Kidney (tissue), 14 donors: ENCODE data around the gene PRR33. TPM values are rescaled to one million over a fixed set of nuclear protein-coding genes. Genes with fewer than 3 reads are reported as not detected.

Experiments
- DNase-seq, 5 donors: peaks; one replicate each; pipeline ENCODE4 v3.0.0-alpha.2; 2013 to 2020
- FAIRE-seq: peaks from 2 replicates; lab custom pipeline; 2012; peaks lifted over from hg19 to GRCh38; lab: Jason Lieb, UNC
- H3K27ac ChIP-seq, 2 donors: one replicate each; pipeline ENCODE4 v1.7.0; 2013; ENCODE audit warnings: low read depth in 2 of 2, low read length in 2 of 2, inconsistent platforms in 1 of 2
- H3K27me3 ChIP-seq: one replicate; pipeline ENCODE4 v1.7.1; 2013; ENCODE audit warnings: low read length, inconsistent platforms; ENCODE audit not compliant: control insufficient read depth, insufficient read depth
- H3K36me3 ChIP-seq, 3 donors: one replicate each; pipeline versions ENCODE4 v1.7.0 to v1.7.1; 2013; ENCODE audit warnings: low read length in 3 of 3, control low read depth in 1 of 3, inconsistent platforms in 1 of 3; ENCODE audit not compliant: insufficient read depth in 3 of 3, control insufficient read depth in 2 of 3
- H3K4me1 ChIP-seq, 3 donors: one replicate each; pipeline versions ENCODE4 v1.7.0 to v1.7.1; 2013; ENCODE audit warnings: low read length in 3 of 3, inconsistent platforms in 1 of 3, low read depth in 1 of 3; ENCODE audit not compliant: control insufficient read depth in 2 of 3, insufficient read depth in 2 of 3
- H3K4me3 ChIP-seq, 3 donors: one replicate each; pipeline versions ENCODE4 v1.7.0 to v1.8.1; 2013; ENCODE audit warnings: low read length in 3 of 3, control low read depth in 1 of 3, inconsistent platforms in 1 of 3
- H3K9ac ChIP-seq, 3 donors: one replicate each; pipeline versions ENCODE4 v1.7.0 to v1.7.1; 2013; ENCODE audit warnings: low read length in 3 of 3, control low read depth in 1 of 3, inconsistent platforms in 1 of 3
- H3K9me3 ChIP-seq, 3 donors: one replicate each; pipeline versions ENCODE4 v1.7.0 to v1.7.1; 2013; ENCODE audit warnings: low read length in 3 of 3, control low read depth in 1 of 3, inconsistent platforms in 1 of 3; ENCODE audit not compliant: control insufficient read depth in 2 of 3, insufficient read depth in 1 of 3
- CTCF ChIP-seq: IDR thresholded peaks from 3 replicates; pipeline ENCODE4 v1.5.1; 2012; ENCODE audit warnings: mild to moderate bottlenecking, moderate library complexity, borderline replicate concordance; ENCODE audit not compliant: insufficient read depth; ENCODE audit errors: extremely low read depth
- intact Hi-C: fragments of 100-400 bp; cut with DNase I; formaldehyde crosslinking; loops from one replicate; pipeline ENCODE4 v1.11.1; 2022
- polyA plus RNA-seq: library from polyadenylated mRNA; stranded (reverse); fragments of 350-450 nt; fragmentation: Illumina TruSeq; extraction: RNeasy Lipid Tissue Mini Kit (QIAGEN cat#74804); gene quantifications from one replicate; pipeline ENCODE4 v1.2.3, GENCODE V29; 2014; ENCODE audit warnings: low read depth, low replicate concordance; ENCODE audit not compliant: insufficient read depth
- total RNA-seq: library from RNA; stranded (reverse); fragmentation: NEBNext Ultra II Directional; extraction: Animal tissue kit (Norgen Biotek cat#: 25700); gene quantifications from one replicate; pipeline ENCODE4 v1.2.1, GENCODE V29; 2021
- donor health status: control.
- donor health status: control.
- donor health status: control.
- donor health status: control.
- donor health status: control.
- donor health status: DM: yes; HTN: yes; CAD: no.
- donor health status: Normal renal cell carcinoma (clear cell type).

Gene PRR33
- total and polyA plus RNA-seq, 2 donors from 2014 or later: not detected

- intact Hi-C loops: no loop called here
- Histone ChIP-seq H3K4me3 (no peak overlapping the region), H3K27ac (no peak overlapping the region), H3K4me1 (no peaks in the 10 kb centered on the region), H3K9me3 (no peaks in the 10 kb centered on the region), H3K36me3 (no peaks in the 10 kb centered on the region), H3K9ac (no peak overlapping the region), H3K27me3 (no peaks in the 10 kb centered on the region)
- no peak for TF ChIP-seq CTCF
- FAIRE-seq: no peak
- DNase-seq: peak in 1 of 5 donors; percentile 61
Observed at GRCh38 chr11:1937616-1938342, 46.1 kb upstream of the PRR33 start.

- no peak for TF ChIP-seq CTCF
- no peaks in the 10 kb centered on the region for H3K4me1 ChIP-seq
- no peak overlapping the region for H3K9ac ChIP-seq
- intact Hi-C loops: no loop called here
- H3K9me3 ChIP-seq: no peaks in the 10 kb centered on the region
- no peak overlapping the region for H3K4me3 ChIP-seq
- peak in 1 of 5 donors; percentile 69 for DNase-seq
- FAIRE-seq: no peak
- no peak overlapping the region for H3K27ac ChIP-seq
- H3K36me3 ChIP-seq: no peaks in the 10 kb centered on the region
- H3K27me3 ChIP-seq: no peaks in the 10 kb centered on the region
Observed at GRCh38 chr11:1936781-1937615, 45.3 kb upstream of the PRR33 start.

DNA sequence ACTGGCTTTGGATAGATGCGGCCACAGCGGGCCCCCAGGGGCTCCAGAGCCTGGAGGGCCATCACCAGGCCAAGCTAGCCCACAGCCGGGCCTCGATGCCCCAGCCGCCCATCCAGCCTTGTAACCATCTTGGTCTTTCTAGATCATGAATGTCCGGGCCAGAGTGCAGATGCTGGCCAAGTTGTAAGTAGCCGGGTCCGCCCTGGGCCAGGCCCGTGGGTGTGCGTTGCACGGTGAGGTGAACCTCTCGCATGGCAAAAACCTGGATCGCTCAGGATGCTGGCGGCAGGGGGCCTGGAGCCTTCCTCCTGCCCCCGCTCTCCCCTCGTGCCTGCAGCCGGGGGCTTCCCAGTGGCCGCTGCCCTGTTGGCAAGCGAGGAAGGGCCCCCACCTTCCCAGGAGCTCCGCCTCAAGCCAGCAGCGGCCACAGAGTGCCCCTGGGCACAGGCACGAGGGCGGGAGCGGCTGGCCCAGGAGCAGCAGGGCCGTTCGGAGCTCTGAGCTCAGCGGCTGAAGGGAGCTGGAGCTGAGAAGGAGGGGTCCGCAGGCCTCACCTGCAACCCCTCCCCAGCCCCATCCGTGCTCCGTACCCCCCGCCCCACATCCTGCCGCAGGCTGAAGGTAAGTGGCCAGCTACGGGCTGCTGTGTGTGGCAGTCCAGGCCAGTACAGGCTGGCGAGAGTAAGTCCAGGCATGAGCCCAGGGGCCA is 44.5 kb upstream of the PRR33 start:
- DNase-seq: peak in 1 of 5 donors; percentile 66
- Histone ChIP-seq H3K9me3 (no peaks in the 10 kb centered on the region), H3K9ac (no peak overlapping the region), H3K27me3 (no peaks in the 10 kb centered on the region), H3K4me1 (no peaks in the 10 kb centered on the region), H3K27ac (no peak overlapping the region), H3K4me3 (no peak overlapping the region), H3K36me3 (no peaks in the 10 kb centered on the region)
- TF ChIP-seq CTCF: no peak
- intact Hi-C loops: no loop called here
- FAIRE-seq: no peak
